HG02571 (cell line): ENCODE measurements around the gene SKAP1.
"Not testable (repeated sequence)": the region's sequence is repeated elsewhere in the genome, so short reads cannot be mapped to it uniquely, and the experiment has no call there.

ENCODE experiments used
- ATAC-seq: cut with Tn5 transposase; IDR thresholded peaks from one replicate; pipeline ENCODE4 v1.9.1; 2021; ENCODE audit warnings: mild to moderate bottlenecking, moderate library complexity; ENCODE audit not compliant: unreplicated experiment

Gene SKAP1

GRCh38 chr17:48250059-48250458 is 180.0 kb downstream of the SKAP1 start:
- not testable (repeated sequence) for ATAC-seq

- no peak for ATAC-seq
Measured at GRCh38 chr17:48247603-48248002, 182.4 kb downstream of the SKAP1 start.

- no peak for ATAC-seq
Measured at GRCh38 chr17:48247038-48247437, 183.0 kb downstream of the SKAP1 start.

- no peak for ATAC-seq
Measured at GRCh38 chr17:48246612-48247011, 183.4 kb downstream of the SKAP1 start.

GRCh38 chr17:48245465-48246033 is 184.5 kb downstream of the SKAP1 start:
- not testable (repeated sequence) for ATAC-seq

- no peak for ATAC-seq
Measured at GRCh38 chr17:48244814-48245213, 185.2 kb downstream of the SKAP1 start.

GRCh38 chr17:48244121-48244711 is 185.8 kb downstream of the SKAP1 start:
- ATAC-seq = no peak

GRCh38 chr17:48241770-48242497 is 188.1 kb downstream of the SKAP1 start:
- ATAC-seq = no peak

- peak; percentile 79 for ATAC-seq
Measured at GRCh38 chr17:48241131-48241591, 188.9 kb downstream of the SKAP1 start.

- ATAC-seq = no peak
Measured at GRCh38 chr17:48240562-48241130, 189.4 kb downstream of the SKAP1 start.

- ATAC-seq = no peak
Measured at GRCh38 chr17:48240122-48240521, 189.9 kb downstream of the SKAP1 start.

- no peak for ATAC-seq
Measured at GRCh38 chr17:48239603-48239995, 190.4 kb downstream of the SKAP1 start.

- no peak for ATAC-seq
Measured at GRCh38 chr17:48238933-48239602, 190.9 kb downstream of the SKAP1 start.

GRCh38 chr17:48237456-48237855 is 192.6 kb downstream of the SKAP1 start:
- ATAC-seq = no peak

- no peak for ATAC-seq
Measured at GRCh38 chr17:48236681-48237134, 193.3 kb downstream of the SKAP1 start.

GRCh38 chr17:48234922-48235321 is 195.1 kb downstream of the SKAP1 start:
- ATAC-seq = no peak

GRCh38 chr17:48231995-48232959 is 197.7 kb downstream of the SKAP1 start:
- ATAC-seq = no peak

- no peak for ATAC-seq
Measured at GRCh38 chr17:48229936-48230335, 200.1 kb downstream of the SKAP1 start.

- no peak for ATAC-seq
Measured at GRCh38 chr17:48228720-48229119, 201.3 kb downstream of the SKAP1 start.
